GM13976 (cell line): ENCODE measurements around the gene ACACB.

Experiments
- DNase-seq: peaks from one replicate; pipeline ENCODE4 v3.0.0; 2012; ENCODE audit warnings: low spot score
- in situ Hi-C: fragments of 300-500 bp; cut with MboI; formaldehyde crosslinking; loops from one replicate; pipeline ENCODE4 v1.12.0; 2022; ENCODE audit warnings: low sequenced_read_pairs, mixed read lengths, inconsistent platforms; ENCODE audit not compliant: unreplicated experiment
- TF ChIP-seq, protein P1 (sequence below): IDR thresholded peaks from 2 replicates; pipeline ENCODE4 v1.5.1; 2012; ENCODE audit warnings: borderline replicate concordance, mild to moderate bottlenecking; ENCODE audit not compliant: insufficient read depth; ENCODE audit errors: extremely low read depth, missing control alignments, control extremely low read depth

Gene ACACB

DNA sequence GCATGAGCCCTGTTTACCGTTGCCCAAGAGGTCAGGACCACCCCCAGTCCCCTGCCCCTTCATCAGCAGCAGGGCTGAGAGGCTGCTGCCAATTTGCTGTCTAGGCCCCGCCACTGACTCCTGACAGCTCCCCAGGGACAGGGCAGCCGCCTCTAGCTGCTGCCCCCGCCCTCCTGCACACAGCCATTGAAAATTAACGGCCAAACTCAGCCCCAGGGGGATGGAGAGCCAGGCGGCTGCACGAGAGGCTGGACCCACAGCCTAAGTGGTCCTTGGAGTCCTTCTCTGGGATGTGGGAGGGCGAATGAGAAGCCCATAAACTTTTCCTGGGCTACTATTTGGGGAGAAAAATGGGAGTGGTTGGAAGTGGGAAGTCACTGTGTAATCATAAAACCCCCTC is 188.1 kb downstream of the ACACB start:
- peak; percentile 9 for DNase-seq
- in situ Hi-C loops, result no loop called here
- TF ChIP-seq, protein P1, sequence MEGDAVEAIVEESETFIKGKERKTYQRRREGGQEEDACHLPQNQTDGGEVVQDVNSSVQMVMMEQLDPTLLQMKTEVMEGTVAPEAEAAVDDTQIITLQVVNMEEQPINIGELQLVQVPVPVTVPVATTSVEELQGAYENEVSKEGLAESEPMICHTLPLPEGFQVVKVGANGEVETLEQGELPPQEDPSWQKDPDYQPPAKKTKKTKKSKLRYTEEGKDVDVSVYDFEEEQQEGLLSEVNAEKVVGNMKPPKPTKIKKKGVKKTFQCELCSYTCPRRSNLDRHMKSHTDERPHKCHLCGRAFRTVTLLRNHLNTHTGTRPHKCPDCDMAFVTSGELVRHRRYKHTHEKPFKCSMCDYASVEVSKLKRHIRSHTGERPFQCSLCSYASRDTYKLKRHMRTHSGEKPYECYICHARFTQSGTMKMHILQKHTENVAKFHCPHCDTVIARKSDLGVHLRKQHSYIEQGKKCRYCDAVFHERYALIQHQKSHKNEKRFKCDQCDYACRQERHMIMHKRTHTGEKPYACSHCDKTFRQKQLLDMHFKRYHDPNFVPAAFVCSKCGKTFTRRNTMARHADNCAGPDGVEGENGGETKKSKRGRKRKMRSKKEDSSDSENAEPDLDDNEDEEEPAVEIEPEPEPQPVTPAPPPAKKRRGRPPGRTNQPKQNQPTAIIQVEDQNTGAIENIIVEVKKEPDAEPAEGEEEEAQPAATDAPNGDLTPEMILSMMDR, result no peak

- DNase-seq, result no peak
- in situ Hi-C loops, result no loop called here
- TF ChIP-seq, protein P1, result no peak
Measured at GRCh38 chr12:109305547-109305946, 189.2 kb downstream of the ACACB start.

DNA sequence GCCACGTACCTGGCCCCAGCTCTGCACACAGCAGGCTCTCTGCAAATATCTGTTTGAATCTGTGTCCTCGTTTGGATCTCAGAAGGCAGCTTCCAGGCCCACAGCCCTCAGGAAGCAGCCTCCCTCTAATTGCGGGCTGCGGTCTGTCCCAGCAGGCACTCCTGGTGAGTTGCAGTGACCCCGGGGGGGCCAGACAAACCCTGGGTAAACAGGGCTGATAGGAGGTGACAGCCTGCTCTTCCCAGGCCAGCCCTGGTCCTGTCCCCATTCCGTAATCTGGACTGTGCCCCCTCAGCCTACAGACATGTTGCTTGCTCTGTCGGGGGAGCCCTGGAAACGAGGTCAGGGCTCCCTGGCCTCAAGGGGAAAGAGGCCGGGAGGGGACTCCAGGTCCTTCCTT is 190.7 kb downstream of the ACACB start:
- DNase-seq, result no peak
- TF ChIP-seq, protein P1, result no peak
- in situ Hi-C loops, result no loop called here

GRCh38 chr12:109308534-109309380 is 192.4 kb downstream of the ACACB start, which contains the start of gene FOXN4:
TSS of gene FOXN4 (minus strand) at chr12:109309284. CDS start at chr12:109308321, 963 bp downstream.
- in situ Hi-C loops, result no loop called here
- TF ChIP-seq, protein P1, result no peak
- DNase-seq, result peak; percentile 14

DNA sequence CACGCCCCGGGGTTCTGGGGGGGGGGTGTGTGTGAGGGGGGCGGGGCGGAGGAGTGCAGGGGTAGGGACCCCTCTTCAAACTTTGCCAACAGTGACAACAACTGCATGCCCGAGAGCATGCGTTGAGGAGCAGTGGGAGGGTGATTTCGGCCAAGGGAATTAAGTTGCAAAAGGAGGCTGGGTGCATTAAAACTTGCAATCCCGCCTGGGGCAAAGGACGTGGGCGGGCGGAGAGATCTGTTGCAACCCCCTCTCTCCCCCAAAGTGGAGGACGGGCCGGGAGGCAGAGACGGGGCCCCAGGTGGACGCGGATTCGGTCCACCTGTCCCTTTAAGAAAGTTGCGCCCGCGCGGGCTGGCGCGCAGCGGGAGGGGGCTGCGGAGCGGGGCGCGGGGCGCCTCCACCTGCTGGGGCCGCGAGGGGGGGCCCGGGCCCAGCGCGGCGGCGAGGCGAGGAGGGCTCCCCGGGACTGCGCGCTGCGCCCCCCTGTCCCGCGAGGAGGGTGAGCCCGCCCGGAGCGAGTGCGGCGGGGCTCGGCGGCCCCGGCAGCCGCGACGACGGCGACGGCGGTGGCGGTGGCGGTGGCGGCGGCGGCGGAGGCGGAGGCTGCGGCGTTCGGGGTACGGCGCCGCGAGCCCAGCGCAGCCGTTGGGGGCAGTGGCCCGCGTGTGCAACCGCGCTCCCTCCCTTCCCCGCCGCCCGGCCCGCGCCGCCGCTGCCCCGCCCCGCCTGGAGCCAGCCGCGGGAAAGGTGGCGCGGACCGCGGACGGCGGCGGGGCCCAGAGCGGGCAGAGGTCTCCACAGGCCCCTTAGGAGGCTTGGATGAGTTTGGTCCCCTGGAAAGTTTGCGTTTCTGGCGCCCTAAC is 193.2 kb downstream of the ACACB start:
- in situ Hi-C loops, result no loop called here
- peak; percentile 41 for DNase-seq
- TF ChIP-seq, protein P1, result no peak

DNA sequence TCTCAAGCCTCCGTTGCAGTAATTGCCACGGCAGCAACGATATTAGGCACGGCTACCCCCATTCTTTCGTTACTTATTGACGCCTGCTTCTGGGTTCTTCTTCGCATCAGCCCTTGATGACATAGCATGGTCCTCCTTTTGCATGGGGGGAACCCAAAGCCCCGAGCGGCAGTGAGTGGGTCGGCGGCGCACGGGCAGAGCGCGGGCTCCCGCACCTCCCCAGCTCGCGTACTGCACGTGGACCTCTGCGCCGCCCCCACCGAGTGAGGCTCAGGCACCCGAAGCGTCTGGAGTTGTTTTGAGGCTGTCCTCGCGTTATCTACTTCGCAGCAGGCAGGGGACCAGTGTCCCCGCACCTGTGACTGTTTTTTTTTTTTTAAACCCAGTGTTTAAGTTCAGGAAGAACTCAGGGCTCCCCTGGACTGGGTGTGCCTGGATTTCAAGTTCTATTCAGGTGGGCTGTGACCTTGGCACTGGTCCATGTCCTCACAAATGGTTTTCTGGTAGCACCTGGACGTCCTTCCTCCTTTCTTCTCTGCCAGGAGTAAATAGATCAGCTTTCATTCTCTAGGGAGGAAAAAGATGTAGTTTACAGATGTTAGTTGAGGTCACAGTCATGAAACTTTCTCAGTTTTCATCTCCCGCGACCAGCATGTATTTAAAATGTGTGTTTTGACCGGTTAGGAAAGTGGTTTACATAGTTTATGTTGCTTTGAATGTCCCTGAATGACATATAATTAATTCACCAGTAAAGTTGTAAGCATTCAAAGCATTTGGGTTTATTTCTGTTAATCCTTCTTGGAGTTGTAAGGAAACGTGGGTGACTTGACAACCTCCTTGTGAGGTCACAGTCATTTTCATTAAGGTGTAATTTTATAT is 194.1 kb downstream of the ACACB start:
- TF ChIP-seq, protein P1, result no peak
- DNase-seq, result peak; percentile 29
- in situ Hi-C loops, result no loop called here
